Stimulated activated CD4-positive, alpha-beta T cell treated with anti-CD3 and anti-CD28 coated beads, Interleukin-1b, Interleukin-23, amount 100 ng/mL, for 48 hours (primary cell): ENCODE results near the gene LTB4R2.
"Not testable (repeated sequence)": the region's sequence is repeated elsewhere in the genome, so short reads cannot be mapped to it uniquely, and the experiment has no call there.

Experiments
- DNase-seq: peaks from one replicate; pipeline ENCODE4 v3.0.0-alpha.2; 2020

LTB4R2 gene

GRCh38 chr14:24321212-24321975 lies 11.5 kb downstream of the LTB4R2 start:
- no peak for DNase-seq

- no peak for DNase-seq
These were observed 12.7 kb downstream of the LTB4R2 start for GRCh38 chr14:24322672-24323071.

GRCh38 chr14:24323341-24323740 lies 13.4 kb downstream of the LTB4R2 start:
- no peak for DNase-seq

GRCh38 chr14:24324024-24324423 lies 14.1 kb downstream of the LTB4R2 start:
- no peak for DNase-seq

- no peak for DNase-seq
These were observed 15.1 kb downstream of the LTB4R2 start for GRCh38 chr14:24325041-24325530.

GRCh38 chr14:24325963-24326362 lies 16.0 kb downstream of the LTB4R2 start:
- no peak for DNase-seq

- DNase-seq, result no peak
These were observed 17.4 kb downstream of the LTB4R2 start for GRCh38 chr14:24327303-24327702.

GRCh38 chr14:24327914-24328313 lies 18.0 kb downstream of the LTB4R2 start:
- not testable (repeated sequence) for DNase-seq

GRCh38 chr14:24329073-24329663 lies 19.2 kb downstream of the LTB4R2 start:
- no peak for DNase-seq

- DNase-seq, result peak; percentile 44
These were observed 19.8 kb downstream of the LTB4R2 start for GRCh38 chr14:24329736-24330135.

GRCh38 chr14:24330973-24331674 lies 21.2 kb downstream of the LTB4R2 start:
- DNase-seq, result no peak

GRCh38 chr14:24331731-24332267 lies 21.9 kb downstream of the LTB4R2 start:
- no peak for DNase-seq

GRCh38 chr14:24332268-24332993 lies 22.5 kb downstream of the LTB4R2 start:
- peak; percentile 87 for DNase-seq

GRCh38 chr14:24334431-24335291 lies 24.7 kb downstream of the LTB4R2 start, which contains the start of gene ADCY4:
ADCY4 (minus strand) TSS chr14:24335071; CDS start chr14:24334652, 419 bp downstream.
- no peak for DNase-seq

GRCh38 chr14:24335461-24336171 lies 25.7 kb downstream of the LTB4R2 start:
- no peak for DNase-seq

- no peak for DNase-seq
These were observed 27.3 kb downstream of the LTB4R2 start for GRCh38 chr14:24337144-24337823.

GRCh38 chr14:24337824-24338175 lies 27.9 kb downstream of the LTB4R2 start:
- DNase-seq, result no peak

GRCh38 chr14:24338843-24339242 lies 28.9 kb downstream of the LTB4R2 start:
- DNase-seq, result no peak

- DNase-seq, result peak; percentile 59
These were observed 29.6 kb downstream of the LTB4R2 start, which contains the start of gene RIPK3 for GRCh38 chr14:24339284-24340151. RIPK3 (minus strand) TSS chr14:24339991; CDS start chr14:24339826, 165 bp downstream.
